Gastroesophageal sphincter (tissue), 4 donors: ENCODE measurements around the gene CTCF. TPM values are rescaled to one million over a fixed set of nuclear protein-coding genes. Genes with fewer than 3 reads are reported as not detected.
A peak's percentile ranks its signal among the peaks of the same experiment; 100 is the strongest.
"Not testable (repeated sequence)": the region's sequence is repeated elsewhere in the genome, so short reads cannot be mapped to it uniquely, and the experiment has no call there.

Experiments
- ATAC-seq: fragments of 150-250 bp; one replicate; pipeline ENCODE4 v1.9.1; 2016; ENCODE audit warnings: mild to moderate bottlenecking, moderate library complexity
- H3K27ac ChIP-seq, 4 donors: fragments of 200-600 bp; sonication (generic) in 3 of 4; 1 replicate in 3 of 4; 2 replicates in 1 of 4; pipeline ENCODE4 v1.5.1; 2016 to 2019
- H3K27me3 ChIP-seq: fragments of 200-600 bp; sonication (generic); one replicate; pipeline ENCODE4 v1.5.1; 2019
- H3K36me3 ChIP-seq, 2 donors: fragments of 200-600 bp; sonication (generic); one replicate each; pipeline ENCODE4 v1.5.1; 2019; ENCODE audit warnings: control low read depth in 1 of 2
- H3K4me1 ChIP-seq, 3 donors: fragments of 200-600 bp; sonication (generic); 1 replicate in 2 of 3; 2 replicates in 1 of 3; pipeline ENCODE4 v1.5.1; 2016 to 2019; ENCODE audit warnings: control low read depth in 2 of 3
- H3K4me3 ChIP-seq, 2 donors: fragments of 200-600 bp; sonication (generic); one replicate each; pipeline ENCODE4 v1.5.1; 2019; ENCODE audit warnings: mild to moderate bottlenecking in 1 of 2, moderate library complexity in 1 of 2
- H3K9me3 ChIP-seq, 3 donors: fragments of 200-600 bp; sonication (generic); one replicate each; pipeline ENCODE4 v1.5.1; 2017 to 2019; ENCODE audit warnings: control low read depth in 2 of 3
- CTCF ChIP-seq, 4 experiments: fragments of 200-600 bp in 2 of 4; fragments of 450-650 bp in 2 of 4; sonication (generic) in 1 of 4; IDR thresholded peaks; one replicate each; pipeline ENCODE4 v1.5.1; 2017 to 2019; ENCODE audit warnings: antibody characterized with exemption in 4 of 4, mild to moderate bottlenecking in 2 of 4, moderate library complexity in 2 of 4
- EP300 ChIP-seq: sonication (generic); formaldehyde crosslinking; IDR thresholded peaks from one replicate; pipeline ENCODE4 v1.6.1; 2017; ENCODE audit warnings: antibody characterized with exemption, mild to moderate bottlenecking
- POLR2A ChIP-seq, 2 donors: fragments of 450-650 bp; IDR thresholded peaks; one replicate each; pipeline ENCODE4 v1.6.1; 2017; ENCODE audit warnings: antibody characterized with exemption in 2 of 2, mild to moderate bottlenecking in 2 of 2, moderate library complexity in 1 of 2
- POLR2AphosphoS5 ChIP-seq: sonication (generic); formaldehyde crosslinking; IDR thresholded peaks from one replicate; pipeline ENCODE4 v1.6.1; 2017; ENCODE audit warnings: antibody characterized with exemption
- WGBS, 2 donors: methylation state at CpG; one replicate each; pipeline ENCODE4 v1.1.5; 2018; ENCODE audit warnings: low coverage in 1 of 2; 5-methylcytosine and 5-hydroxymethylcytosine counted together
- total RNA-seq, 4 donors: library from RNA; depleted of rRNA; stranded (reverse); fragments of >200 nt; gene quantifications; one replicate each; pipeline ENCODE4 v1.1.0, GENCODE V29; 2016

Gene CTCF, protein sequence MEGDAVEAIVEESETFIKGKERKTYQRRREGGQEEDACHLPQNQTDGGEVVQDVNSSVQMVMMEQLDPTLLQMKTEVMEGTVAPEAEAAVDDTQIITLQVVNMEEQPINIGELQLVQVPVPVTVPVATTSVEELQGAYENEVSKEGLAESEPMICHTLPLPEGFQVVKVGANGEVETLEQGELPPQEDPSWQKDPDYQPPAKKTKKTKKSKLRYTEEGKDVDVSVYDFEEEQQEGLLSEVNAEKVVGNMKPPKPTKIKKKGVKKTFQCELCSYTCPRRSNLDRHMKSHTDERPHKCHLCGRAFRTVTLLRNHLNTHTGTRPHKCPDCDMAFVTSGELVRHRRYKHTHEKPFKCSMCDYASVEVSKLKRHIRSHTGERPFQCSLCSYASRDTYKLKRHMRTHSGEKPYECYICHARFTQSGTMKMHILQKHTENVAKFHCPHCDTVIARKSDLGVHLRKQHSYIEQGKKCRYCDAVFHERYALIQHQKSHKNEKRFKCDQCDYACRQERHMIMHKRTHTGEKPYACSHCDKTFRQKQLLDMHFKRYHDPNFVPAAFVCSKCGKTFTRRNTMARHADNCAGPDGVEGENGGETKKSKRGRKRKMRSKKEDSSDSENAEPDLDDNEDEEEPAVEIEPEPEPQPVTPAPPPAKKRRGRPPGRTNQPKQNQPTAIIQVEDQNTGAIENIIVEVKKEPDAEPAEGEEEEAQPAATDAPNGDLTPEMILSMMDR
- total RNA-seq: 10 to 100 TPM; 26.4 to 44.8 (median 41.4) TPM

DNA sequence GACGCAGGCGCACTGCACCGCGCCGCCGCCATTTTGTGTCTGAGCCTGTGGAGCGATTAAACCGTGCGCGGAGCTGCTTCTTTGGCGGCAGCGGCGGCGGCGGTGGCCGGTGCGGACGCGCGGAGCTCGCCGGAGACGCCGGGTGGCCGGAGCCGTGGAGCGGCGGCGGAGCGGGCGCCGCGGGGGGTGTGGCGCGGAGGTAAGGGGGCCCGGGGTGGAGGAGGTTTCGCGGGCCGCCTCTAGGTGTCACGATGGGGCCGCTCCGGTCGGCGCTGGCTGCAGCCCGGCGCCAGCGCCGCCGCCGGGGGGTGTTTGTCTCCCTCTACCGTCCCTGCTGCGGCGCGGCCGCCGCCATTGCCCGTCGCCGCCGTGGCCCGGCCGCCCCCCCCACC is at the start of gene CTCF:
Gene CTCF (plus strand): TSS at position 1 of the 392 bp plus-strand sequence. CDS start 48,307 bp downstream, outside the sequence.
- no peaks in the 10 kb centered on the region for H3K27me3 ChIP-seq
- peak within 1 kb of the TSS; percentile 95 to 99 (median 97) for H3K27ac ChIP-seq
- peak; percentile 80 for ATAC-seq
- TF ChIP-seq EP300 (no peak), POLR2AphosphoS5 (no peak), CTCF (IDR thresholded peaks at IDR 0.05) (peak in 3 of 4 experiments; percentile 73 to 88 (median 87))
- peak within 1 kb of the TSS; percentile 69 to 71 for H3K4me3 ChIP-seq
- no CpG with 5 or more reads among the region's 62 CpGs for WGBS, 2 donors
- H3K36me3 ChIP-seq: no peaks in the 10 kb centered on the region
- no peaks in the 10 kb centered on the region for H3K9me3 ChIP-seq
- H3K4me1 ChIP-seq: peaks cover 0 to 37% (median 18%) of the 10 kb centered on the region in 3 donors

DNA sequence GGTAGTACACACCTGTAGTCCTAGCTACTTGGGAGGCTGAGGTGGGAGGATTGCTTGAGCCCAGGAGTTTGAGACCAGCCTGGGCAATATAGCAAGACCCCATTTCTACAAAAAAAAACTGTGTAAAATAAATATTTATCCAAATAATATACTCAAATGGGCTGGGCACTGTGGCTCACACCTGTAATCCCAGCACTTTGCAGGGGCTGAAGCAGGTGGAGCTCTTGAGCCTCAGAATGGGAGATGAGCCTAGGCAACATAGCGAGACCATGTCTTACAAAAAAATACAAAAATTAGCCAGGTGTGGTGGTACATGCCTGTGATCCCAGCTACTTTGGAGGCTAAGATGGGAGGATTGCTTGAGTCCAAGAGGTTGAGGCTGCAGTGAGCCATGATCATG is 48.4 kb upstream of the CTCF start:
- H3K27me3 ChIP-seq, H3K9me3 ChIP-seq, H3K36me3 ChIP-seq, H3K27ac ChIP-seq, H3K4me3 ChIP-seq, H3K4me1 ChIP-seq, ATAC-seq: not testable (repeated sequence)
- 100% methylated on average over 1 of the region's 1 CpG; no CpG with 5 or more reads in 1 of the 2 donors for WGBS, 2 donors

DNA sequence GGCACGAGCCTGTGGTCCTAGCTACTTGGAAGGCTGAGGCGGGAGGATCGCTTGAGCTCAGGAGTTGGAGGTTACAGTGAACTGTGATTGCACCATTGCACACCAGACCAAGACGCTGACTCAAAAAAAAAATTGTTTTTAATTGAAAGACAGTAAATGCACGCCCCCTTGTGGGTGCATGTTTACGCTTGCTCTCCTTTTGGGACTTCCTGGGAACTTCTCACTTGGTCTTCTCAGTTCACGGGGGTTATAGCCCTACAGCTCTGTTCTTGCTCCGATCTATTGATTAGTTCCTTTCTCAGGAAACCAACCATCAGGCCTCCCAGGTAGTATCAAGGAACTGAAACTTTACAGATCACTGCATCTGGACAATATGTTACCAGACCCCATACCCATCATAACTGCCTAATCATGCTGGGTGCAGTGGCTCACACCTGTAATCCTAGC is 47.9 kb upstream of the CTCF start:
- peak; percentile 61 for ATAC-seq
- 8 to 29% methylated on average over 7 to 8 of the region's 8 CpGs for WGBS, 2 donors
- Histone ChIP-seq H3K4me1 (peaks cover 0 to 4% (median 0%) of the 10 kb centered on the region in 3 donors), H3K27ac (no peak overlapping the region), H3K9me3 (no peaks in the 10 kb centered on the region), H3K4me3 (no peak overlapping the region), H3K27me3 (no peaks in the 10 kb centered on the region), H3K36me3 (no peaks in the 10 kb centered on the region)
- TF ChIP-seq POLR2A (IDR thresholded peaks at IDR 0.05) (no peak), POLR2AphosphoS5 (no peak), CTCF (IDR thresholded peaks at IDR 0.05) (peak in 3 of 4 experiments; percentile 48 to 67 (median 62))

DNA sequence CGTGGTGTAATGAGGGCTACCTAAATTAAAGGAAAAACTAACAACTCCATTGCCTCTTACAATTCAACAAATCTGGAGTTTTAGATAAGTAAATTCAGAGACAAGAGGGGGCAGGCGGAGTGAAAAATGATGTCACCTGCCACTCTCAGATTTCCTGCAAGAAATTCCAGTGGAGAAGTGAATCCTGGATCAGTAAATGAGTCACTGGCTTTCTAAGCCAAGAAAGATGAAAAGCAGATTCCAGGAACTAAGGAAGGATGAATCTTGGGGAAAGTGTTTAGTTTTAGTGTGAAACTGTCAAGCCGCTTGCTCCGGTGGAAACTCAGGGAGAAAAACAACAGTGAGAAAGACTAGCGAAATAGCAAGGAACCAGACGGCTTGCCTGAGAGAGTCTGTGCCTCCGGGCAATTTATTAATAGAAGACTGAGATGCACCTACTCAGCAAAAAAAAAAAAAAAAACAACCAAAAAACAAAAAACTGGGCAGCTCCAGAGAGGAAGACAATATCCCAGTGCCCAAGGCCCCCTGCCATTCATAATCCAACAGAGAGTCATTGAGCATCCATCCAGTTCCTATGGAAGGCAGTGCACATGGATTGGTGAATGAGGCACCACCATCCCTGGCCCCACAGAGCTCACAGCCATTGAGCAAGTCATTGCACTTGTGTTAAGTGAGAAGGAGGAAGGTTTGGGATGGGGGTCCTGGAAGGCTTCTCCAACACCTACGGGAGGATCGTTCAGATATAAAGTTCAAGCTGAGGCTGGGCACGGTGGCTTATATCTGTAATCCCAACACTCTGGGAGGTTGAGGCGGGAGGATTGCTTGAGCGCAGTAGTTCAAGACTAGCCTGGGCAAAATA is 45.8 kb upstream of the CTCF start:
- no peaks in the 10 kb centered on the region for H3K9me3 ChIP-seq
- H3K4me1 ChIP-seq: peaks cover 0 to 8% (median under 1%) of the 10 kb centered on the region in 3 donors
- H3K4me3 ChIP-seq: no peak overlapping the region
- no peak for TF ChIP-seq POLR2AphosphoS5
- TF ChIP-seq EP300: no peak
- TF ChIP-seq POLR2A (IDR thresholded peaks at IDR 0.05): no peak
- no peak for TF ChIP-seq CTCF (IDR thresholded peaks at IDR 0.05)
- no peaks in the 10 kb centered on the region for H3K36me3 ChIP-seq
- H3K27ac ChIP-seq: peak overlapping the region in 1 of 4 donors; percentile 8
- ATAC-seq: no peak
- H3K27me3 ChIP-seq: no peaks in the 10 kb centered on the region
- WGBS, 2 donors: 58 to 64% methylated on average over 5 to 8 of the region's 12 CpGs

DNA sequence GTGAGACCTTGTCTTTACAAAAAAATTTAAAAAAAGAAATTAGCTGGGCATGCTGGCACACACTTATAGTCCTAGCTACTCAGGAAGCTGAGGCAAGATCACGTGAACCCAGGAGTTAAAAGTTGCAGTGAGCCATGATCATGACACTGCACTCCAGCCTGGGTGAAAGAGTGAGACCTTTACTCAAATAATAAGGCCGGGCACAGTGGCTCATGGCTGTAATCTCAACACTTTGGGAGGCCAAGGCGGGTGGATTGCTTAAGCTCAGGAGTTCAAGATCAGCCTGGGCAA is 45.2 kb upstream of the CTCF start:
- no peaks in the 10 kb centered on the region for H3K36me3 ChIP-seq
- H3K27me3 ChIP-seq: no peaks in the 10 kb centered on the region
- H3K4me3 ChIP-seq: no peak overlapping the region
- TF ChIP-seq POLR2A (IDR thresholded peaks at IDR 0.05) (no peak), CTCF (IDR thresholded peaks at IDR 0.05) (no peak), POLR2AphosphoS5 (no peak), EP300 (no peak)
- ATAC-seq: no peak
- H3K4me1 ChIP-seq: peaks cover 0 to 14% (median 4%) of the 10 kb centered on the region in 3 donors
- WGBS, 2 donors: 72 to 79% methylated on average over 3 of the region's 3 CpGs
- H3K9me3 ChIP-seq: no peaks in the 10 kb centered on the region
- H3K27ac ChIP-seq: no peak overlapping the region
